Stimulated activated CD4-positive, alpha-beta T cell treated with anti-CD3 and anti-CD28 coated beads, Interleukin-1b, Interleukin-23, amount 100 ng/mL, for 1 hour (primary cell): ENCODE measurements around the gene GPX6.
"Not testable (repeated sequence)": the region's sequence is repeated elsewhere in the genome, so short reads cannot be mapped to it uniquely, and the experiment has no call there.

ENCODE experiments used
- DNase-seq, 2 donors: peaks; one replicate each; pipeline ENCODE4 v3.0.0-alpha.2; 2020; ENCODE audit warnings: low read depth in 2 of 2

The GPX6 gene

DNA sequence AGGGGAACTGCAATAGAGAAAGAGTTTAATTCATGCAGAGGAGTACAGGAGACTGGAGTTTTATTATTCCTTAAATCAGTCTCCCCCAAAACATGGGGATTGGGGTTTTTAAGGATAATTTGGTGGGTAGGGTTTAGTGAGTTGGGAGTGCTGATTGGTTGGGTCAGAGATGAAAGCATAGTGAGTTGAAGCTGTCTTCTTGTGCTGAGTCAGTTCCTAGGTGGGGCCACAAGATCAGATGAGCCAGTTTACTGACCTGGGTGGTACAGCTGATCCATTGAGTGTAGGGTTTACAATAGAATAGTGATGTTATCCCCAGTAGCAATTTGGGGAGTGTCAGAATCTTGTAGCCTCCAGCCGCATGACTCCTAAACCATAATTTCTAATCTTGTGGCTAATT lies 29.1 kb downstream of the GPX6 start:
- no peak for DNase-seq

DNA sequence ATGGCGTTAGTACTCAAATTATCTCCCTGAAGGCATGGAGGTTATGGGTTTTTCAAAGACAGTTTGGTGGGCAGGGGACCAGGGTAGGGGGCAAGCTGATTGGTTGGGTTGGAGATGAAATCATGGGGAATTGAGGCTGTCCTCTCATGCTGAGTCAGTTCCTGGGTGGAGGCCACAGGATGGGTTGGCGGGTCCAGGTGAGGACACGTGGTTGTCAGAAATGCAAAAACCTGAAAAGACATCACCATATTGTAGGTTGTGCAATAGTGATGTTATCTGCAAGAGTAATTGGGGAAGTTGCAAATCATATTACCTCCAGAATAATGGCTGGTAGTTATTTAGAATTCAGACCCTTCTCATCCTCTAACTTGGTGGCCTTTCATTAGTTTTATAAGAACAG lies 30.1 kb downstream of the GPX6 start:
- no peak for DNase-seq

DNA sequence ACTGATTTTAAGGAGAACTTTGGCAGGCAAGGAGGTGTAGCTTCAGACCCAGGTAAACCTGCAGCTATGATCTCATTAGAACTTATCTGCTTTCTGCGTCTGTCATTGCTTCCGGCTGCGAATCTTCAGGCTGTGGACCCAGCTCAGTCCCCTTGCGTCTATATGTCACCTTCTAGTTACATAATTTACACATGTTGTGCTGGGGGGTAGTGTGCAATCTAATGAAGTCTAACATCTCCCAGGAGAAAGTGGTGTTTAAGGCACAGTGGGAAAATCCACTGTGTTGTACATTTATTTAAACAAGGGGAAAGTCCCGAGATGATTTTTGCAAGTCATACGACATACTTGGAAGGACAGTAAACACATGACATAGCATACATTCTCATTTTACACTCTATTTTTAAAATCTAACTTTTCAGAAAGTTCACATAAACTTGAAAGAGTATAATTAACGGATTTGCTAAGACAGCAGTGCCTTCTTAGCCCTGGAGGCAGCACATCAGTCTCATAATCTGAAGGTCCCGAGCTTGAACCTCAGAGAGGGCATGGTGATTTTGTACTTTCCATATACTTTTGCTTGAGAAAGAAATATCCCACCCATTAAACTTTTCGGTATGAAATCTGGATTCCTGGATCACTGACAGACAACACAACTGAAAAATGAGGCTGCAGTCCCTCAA lies 35.2 kb downstream of the GPX6 start:
- no peak for DNase-seq

DNA sequence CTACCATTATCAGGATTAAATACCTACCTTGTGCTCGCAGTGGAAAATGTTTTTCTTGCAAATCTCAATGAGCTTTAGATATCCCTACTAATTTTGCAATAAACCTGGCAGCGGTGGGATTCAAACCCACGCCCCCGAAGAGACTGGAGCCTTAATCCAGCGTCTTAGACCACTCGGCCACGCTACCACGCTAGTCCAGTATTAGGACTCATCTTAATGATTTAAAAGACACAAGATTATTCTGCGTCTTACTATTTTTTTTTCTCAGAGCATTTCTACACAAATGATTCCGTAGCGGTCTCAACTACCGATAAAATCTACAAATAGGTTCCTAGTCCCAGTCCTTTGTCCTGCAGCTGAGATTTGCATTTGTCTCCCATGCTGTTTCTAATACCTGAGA lies 37.1 kb downstream of the GPX6 start:
- DNase-seq: no peak

DNA sequence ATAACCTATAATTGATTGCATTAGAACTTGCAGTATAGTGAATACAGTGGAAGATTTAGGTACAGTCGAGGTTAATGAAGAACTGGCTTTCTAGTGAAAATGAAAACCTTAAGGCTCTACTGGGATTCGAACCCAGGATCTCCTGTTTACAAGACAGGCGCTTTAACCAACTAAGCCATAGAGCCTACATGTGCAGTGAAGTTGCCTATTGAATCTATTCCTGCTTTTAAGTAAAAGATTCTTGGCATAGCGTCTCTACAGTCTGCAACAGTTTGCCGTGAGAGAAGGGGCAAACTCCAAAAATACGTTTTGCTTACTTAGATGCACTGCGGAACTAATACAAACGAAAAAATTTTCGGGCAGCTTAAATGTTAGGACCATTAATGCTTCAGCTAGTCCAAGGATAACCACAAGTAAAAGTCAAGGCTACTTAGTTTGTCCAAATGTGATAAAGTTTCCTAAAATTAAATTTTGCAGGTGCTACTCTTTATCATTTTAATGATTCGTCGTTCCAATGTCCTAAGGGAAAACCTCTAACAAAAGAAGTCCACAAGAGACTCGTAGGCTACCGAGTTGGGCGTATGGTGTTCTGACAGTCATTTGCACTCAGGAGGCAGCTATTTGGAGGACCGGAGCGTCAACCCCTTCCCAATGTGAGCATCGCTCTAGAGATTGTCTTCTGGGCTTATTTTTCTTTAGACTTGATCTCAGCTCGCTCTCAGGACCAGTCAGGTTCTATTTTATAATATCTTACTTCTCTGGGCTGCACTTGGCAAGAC lies 41.0 kb downstream of the GPX6 start:
- DNase-seq: no peak

DNA sequence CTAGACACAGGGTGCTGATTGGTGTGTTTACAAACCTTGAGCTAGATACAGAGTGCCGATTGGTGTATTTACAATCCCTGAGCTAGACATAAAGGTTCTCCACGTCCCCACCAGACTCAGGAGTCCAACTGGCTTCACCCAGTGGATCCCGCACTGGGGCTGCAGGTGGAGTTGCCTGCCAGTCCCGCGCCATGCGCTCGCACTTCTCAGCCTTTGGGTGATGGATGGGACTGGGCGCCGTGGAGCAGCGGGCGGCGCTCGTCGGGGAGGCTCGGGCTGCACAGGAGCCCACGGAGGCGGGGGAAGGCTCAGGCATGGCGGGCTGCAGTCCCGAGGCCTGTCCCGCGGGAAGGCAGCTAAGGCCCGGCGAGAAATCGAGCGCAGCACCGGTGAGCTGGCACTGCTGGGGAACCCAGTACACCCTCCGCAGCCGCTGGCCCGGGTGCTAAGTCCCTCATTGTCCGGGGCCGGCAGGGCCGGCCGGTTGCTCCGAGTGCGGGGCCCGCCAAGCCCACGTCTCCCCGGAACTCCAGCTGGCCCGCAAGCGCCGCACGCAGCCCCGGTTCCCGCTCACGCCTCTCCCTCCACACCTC lies 46.3 kb downstream of the GPX6 start:
- not testable (repeated sequence) for DNase-seq

DNA sequence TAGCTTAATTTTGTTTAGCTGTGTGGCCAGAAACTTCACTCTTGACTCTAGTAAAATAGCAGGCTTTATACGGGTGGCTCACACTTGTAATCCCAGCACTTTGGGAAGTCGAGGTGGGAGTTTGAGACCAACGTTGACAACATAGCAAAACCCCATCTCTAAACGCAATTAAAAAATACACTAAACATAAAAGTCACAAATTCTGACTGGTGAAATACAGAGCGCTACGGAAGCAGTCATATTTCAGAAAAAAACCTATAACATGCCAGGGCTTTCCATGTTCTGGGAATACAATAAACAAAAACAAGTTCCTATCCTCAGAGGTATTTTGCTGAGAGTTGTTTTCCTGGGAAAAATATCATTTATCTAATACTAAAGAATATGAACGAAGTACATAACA lies 47.5 kb downstream of the GPX6 start:
- no peak for DNase-seq

DNA sequence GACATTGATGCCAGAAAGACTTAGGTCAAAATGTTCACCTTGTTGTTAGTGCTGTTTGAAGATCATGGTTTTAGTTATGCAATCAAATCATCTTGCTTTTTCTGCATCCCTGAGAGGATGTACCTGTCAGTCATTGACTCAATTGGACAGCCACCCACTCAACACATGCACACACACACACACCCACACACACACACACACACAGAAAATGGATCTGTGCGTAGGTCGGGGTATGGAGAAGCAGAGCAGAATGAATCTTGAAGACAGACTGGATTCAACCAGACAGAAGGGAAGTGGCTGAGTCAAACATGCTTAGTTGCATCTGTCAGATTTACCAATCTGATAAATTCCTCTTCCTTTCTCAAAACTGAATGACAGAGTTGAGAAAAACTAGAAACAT lies 53.2 kb downstream of the GPX6 start:
- no peak for DNase-seq

DNA sequence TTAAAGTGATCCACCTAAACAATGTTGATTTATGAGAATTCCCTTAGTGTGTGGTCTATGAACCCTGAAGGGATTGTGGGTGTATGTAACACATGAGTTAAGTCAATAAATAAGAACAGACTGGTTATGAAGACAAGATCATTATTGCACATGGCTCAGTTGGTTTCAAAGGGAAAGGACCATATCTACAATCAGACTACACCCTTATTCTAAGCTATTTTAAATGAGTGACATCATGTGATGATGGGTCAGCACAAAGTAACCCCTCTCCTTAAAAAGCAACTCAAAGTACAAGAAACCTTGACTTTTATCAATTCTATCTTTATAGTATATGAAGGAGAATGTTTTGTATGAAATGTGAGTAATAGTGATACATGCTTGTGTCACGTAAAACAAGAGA lies 57.0 kb downstream of the GPX6 start:
- no peak for DNase-seq
